Activated T-cell treated with anti-CD3 and anti-CD28 coated beads, Interleukin-2, amount 50 U/mL, for 72 hours (primary cell): Measurements from ENCODE around the gene ABTB2. TPM values are rescaled to one million over a fixed set of nuclear protein-coding genes. Genes with fewer than 3 reads are reported as not detected.
A peak's percentile ranks its signal among the peaks of the same experiment; 100 is the strongest.

ENCODE experiments used
- ATAC-seq, 2 donors: fragments of 150-1000 bp; cut with Tn5 transposase; replicated peaks in 1 of 2; 2 replicates each; pipeline ENCODE4 v1.10.0; 2021; ENCODE audit warnings: moderate library complexity in 2 of 2, mild to moderate bottlenecking in 1 of 2
- DNase-seq, 2 donors: peaks; one replicate each; pipeline ENCODE4 v3.0.0; 2021 to 2022; ENCODE audit warnings: mixed read lengths in 1 of 2
- H3K27ac Mint-ChIP-seq: one replicate; pipeline ENCODE4 v1.8.0; 2022; ENCODE audit warnings: mild to moderate bottlenecking, moderate library complexity, mixed read lengths
- H3K27me3 Mint-ChIP-seq: one replicate; pipeline ENCODE4 v1.8.0; 2022; ENCODE audit warnings: low read depth, mixed read lengths
- H3K36me3 Mint-ChIP-seq, 2 donors: one replicate each; pipeline ENCODE4 v1.8.0; 2022; ENCODE audit warnings: mixed read lengths in 2 of 2, mild to moderate bottlenecking in 1 of 2; ENCODE audit not compliant: insufficient read depth in 2 of 2
- H3K4me1 Mint-ChIP-seq: one replicate; pipeline ENCODE4 v1.8.0; 2022; ENCODE audit warnings: low read depth, mixed read lengths
- H3K4me3 Mint-ChIP-seq, 2 donors: one replicate each; pipeline ENCODE4 v1.8.0; 2022; ENCODE audit warnings: mild to moderate bottlenecking in 2 of 2, mixed read lengths in 2 of 2, moderate library complexity in 2 of 2
- H3K9me3 Mint-ChIP-seq, 2 donors: one replicate each; pipeline ENCODE4 v1.8.0; 2022; ENCODE audit warnings: mixed read lengths in 2 of 2
- total RNA-seq, 2 donors: library from RNA; stranded (reverse); gene quantifications; one replicate each; pipeline ENCODE4 v1.2.3, GENCODE V29; 2022

The ABTB2 gene
- total RNA-seq, 2 donors from 2014 or later: 2.2 to 5.6 TPM

DNA sequence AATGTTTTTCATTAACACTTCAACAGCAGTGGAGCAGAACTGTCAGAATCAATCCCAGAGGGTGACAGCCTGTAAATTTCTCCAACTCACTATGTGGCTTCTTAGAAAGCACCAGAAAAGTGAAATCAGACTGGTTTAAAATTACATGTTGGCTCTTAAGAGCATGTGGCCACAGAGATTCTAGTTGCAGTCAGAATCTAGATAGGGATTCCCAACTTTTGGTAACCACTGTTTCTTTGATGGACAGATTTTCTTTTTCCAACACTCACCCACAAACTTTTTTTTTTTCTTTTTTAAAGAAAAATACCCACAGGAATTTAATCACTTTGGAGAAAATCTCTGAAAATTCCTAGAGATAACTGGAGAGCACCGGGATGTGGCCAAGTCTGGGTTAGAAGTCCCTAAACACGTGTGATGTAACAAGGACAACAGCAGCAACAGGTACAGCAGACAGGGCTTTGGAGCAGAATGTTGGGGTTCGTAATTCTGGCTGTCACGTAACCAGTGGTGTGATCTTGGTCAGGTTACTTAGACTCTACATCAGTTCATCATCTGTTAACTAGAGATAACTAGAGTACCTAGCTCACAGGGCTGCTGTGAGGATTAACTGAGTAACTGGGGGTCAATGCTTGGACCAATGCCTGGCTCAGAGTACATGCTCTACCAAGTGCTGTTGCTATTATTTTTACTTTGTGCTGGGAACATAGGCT, 152.3 kb downstream of the ABTB2 start:
- no peak overlapping the region for H3K27ac Mint-ChIP-seq
- H3K4me3 Mint-ChIP-seq: no peak overlapping the region
- ATAC-seq (no peak), DNase-seq (no peak)
- H3K27me3 Mint-ChIP-seq: peaks cover 13% of the 10 kb centered on the region
- no peaks in the 10 kb centered on the region for H3K9me3 Mint-ChIP-seq
- peaks cover 0 to 2% of the 10 kb centered on the region in 2 donors for H3K36me3 Mint-ChIP-seq
- H3K4me1 Mint-ChIP-seq: peaks cover 43% of the 10 kb centered on the region

DNA sequence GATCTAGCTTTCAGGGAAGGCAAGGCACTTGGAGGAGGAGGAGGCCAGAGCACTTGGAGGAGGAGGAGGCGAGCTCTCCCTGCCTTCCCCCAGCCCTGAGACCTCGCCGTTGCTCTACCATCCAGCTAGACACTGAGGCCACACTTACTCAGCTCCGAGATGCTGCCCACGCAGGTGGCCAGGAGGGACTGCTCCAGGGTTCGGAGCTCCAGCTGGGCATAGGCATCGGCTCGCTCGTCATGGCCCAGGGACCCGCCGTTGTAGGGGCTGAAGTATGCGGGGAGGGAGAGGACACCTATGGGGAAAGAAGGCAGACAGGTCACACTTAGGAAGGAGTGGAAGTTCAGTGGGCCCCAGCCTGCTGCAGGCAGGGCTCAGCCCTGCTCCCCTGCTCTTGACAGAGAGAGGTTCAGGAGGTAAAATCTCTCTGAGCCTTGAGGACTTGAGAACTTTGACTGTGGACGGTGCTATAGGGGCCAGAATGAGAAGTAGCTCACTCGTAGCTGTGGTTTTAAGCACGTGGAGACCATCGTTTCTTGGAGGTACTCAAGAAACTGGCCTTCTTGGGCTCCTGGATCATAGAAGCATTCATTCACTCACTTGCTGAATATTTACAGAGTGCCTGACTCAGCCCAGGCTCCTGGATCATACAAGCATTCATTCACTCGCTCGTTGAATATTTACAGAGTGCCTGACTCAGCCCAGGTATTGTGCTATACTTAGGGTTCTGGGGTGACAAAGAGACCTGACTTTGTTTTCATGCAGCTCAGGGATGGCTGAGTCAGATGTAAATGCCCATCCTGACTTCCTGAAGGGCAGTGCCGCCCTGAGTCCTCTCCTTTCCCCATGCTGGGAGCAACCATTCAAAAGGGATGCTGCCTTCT, 153.2 kb downstream of the ABTB2 start:
- H3K4me1 Mint-ChIP-seq: peaks cover 43% of the 10 kb centered on the region
- no peak overlapping the region for H3K27ac Mint-ChIP-seq
- H3K27me3 Mint-ChIP-seq: peaks cover 13% of the 10 kb centered on the region
- H3K9me3 Mint-ChIP-seq: no peaks in the 10 kb centered on the region
- no peak overlapping the region for H3K4me3 Mint-ChIP-seq
- ATAC-seq: peak in 1 of 2 donors; percentile 56
- DNase-seq: no peak
- peaks cover 0 to 2% of the 10 kb centered on the region in 2 donors for H3K36me3 Mint-ChIP-seq

- peaks cover 45% of the 10 kb centered on the region for H3K4me1 Mint-ChIP-seq
- H3K4me3 Mint-ChIP-seq: no peak overlapping the region
- no peaks in the 10 kb centered on the region for H3K9me3 Mint-ChIP-seq
- ATAC-seq: peak in 1 of 2 donors; percentile 51
- DNase-seq: no peak
- peaks cover 18% of the 10 kb centered on the region for H3K27me3 Mint-ChIP-seq
- H3K27ac Mint-ChIP-seq: no peak overlapping the region
- peaks cover 0 to 2% of the 10 kb centered on the region in 2 donors for H3K36me3 Mint-ChIP-seq
Observed at GRCh38 chr11:34203377-34203871, 154.4 kb downstream of the ABTB2 start.

GRCh38 chr11:34201129-34201528, 156.7 kb downstream of the ABTB2 start:
- Mint-ChIP-seq H3K4me1 (peaks cover 30% of the 10 kb centered on the region), H3K9me3 (no peaks in the 10 kb centered on the region), H3K27me3 (peaks cover 12% of the 10 kb centered on the region), H3K36me3 (peaks cover 0 to 2% of the 10 kb centered on the region in 2 donors), H3K27ac (no peak overlapping the region), H3K4me3 (no peak overlapping the region)
- DNase-seq (no peak), ATAC-seq (no peak)

DNA sequence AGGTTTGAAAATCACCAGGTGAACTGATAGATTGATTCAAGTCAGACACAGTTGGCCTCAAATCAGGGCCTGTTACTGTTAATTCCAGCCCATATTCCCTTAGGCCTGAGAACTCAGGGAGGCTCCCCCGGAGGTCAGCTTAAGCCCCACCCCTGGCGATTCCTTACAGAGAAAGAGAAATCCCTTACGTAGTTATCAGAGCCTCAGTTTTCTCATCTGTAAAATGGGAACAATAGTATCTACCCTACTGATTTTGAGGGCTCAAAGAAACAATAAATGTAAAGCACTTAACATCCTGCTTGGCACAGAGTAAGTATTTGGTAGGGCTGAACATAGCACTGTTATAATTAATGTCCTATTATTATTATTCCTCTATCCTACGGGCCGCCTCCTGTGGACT, 158.3 kb downstream of the ABTB2 start:
- Mint-ChIP-seq H3K9me3 (no peaks in the 10 kb centered on the region), H3K36me3 (peaks cover 0 to 2% of the 10 kb centered on the region in 2 donors), H3K27ac (no peak overlapping the region), H3K4me1 (peaks cover 30% of the 10 kb centered on the region), H3K27me3 (peaks cover 12% of the 10 kb centered on the region), H3K4me3 (no peak overlapping the region)
- DNase-seq (no peak), ATAC-seq (no peak)

DNA sequence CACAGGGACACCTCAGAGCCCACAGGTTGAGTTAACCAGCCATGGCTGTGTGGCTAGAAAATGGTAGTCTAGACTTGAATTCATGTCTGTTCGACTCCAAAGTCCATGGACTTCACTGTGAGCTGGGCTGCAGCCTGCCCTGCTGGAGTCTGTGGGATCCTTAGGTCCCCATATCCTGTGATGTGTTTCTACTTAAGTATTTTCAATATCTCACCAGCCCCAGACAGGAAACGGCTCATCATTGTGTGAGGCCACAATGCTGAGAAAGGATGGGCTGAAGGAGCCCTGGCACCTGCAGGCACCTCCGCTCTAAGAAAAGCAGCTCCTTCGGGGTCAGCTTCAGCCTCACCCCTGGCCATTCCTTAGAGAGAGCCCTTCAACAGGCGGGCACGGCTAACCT, 159.3 kb downstream of the ABTB2 start:
- H3K9me3 Mint-ChIP-seq: no peaks in the 10 kb centered on the region
- H3K4me1 Mint-ChIP-seq: peaks cover 31% of the 10 kb centered on the region
- H3K27me3 Mint-ChIP-seq: peaks cover 16% of the 10 kb centered on the region
- peaks cover 0 to 2% of the 10 kb centered on the region in 2 donors for H3K36me3 Mint-ChIP-seq
- ATAC-seq (peak in 1 of 2 donors; percentile 56), DNase-seq (no peak)
- H3K4me3 Mint-ChIP-seq: no peak overlapping the region
- H3K27ac Mint-ChIP-seq: no peak overlapping the region

DNA sequence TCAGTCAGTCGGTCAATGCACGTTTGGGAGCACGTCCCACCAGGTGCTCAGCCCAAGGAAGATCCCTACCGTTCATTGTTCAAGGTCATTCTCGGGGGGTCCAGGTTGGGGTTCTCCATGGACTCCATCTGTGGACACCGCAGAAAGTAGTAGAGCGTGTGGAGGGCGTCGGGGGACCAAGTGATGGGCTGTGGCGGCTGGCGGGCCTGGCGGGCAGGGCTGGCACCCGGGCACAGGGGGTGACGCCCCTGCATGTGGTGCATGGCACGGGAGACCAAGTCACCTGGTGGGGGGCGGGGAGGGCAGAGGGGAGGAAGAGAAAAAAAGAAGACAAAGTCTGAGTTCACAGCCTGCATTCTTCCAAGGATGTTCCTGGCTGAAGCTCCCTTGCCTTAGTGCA, 160.6 kb downstream of the ABTB2 start:
- no peaks in the 10 kb centered on the region for H3K9me3 Mint-ChIP-seq
- no peak overlapping the region for H3K27ac Mint-ChIP-seq
- peaks cover 30% of the 10 kb centered on the region for H3K4me1 Mint-ChIP-seq
- peaks cover 0 to 1% of the 10 kb centered on the region in 2 donors for H3K36me3 Mint-ChIP-seq
- ATAC-seq (no peak), DNase-seq (no peak)
- no peak overlapping the region for H3K4me3 Mint-ChIP-seq
- peaks cover 13% of the 10 kb centered on the region for H3K27me3 Mint-ChIP-seq

DNA sequence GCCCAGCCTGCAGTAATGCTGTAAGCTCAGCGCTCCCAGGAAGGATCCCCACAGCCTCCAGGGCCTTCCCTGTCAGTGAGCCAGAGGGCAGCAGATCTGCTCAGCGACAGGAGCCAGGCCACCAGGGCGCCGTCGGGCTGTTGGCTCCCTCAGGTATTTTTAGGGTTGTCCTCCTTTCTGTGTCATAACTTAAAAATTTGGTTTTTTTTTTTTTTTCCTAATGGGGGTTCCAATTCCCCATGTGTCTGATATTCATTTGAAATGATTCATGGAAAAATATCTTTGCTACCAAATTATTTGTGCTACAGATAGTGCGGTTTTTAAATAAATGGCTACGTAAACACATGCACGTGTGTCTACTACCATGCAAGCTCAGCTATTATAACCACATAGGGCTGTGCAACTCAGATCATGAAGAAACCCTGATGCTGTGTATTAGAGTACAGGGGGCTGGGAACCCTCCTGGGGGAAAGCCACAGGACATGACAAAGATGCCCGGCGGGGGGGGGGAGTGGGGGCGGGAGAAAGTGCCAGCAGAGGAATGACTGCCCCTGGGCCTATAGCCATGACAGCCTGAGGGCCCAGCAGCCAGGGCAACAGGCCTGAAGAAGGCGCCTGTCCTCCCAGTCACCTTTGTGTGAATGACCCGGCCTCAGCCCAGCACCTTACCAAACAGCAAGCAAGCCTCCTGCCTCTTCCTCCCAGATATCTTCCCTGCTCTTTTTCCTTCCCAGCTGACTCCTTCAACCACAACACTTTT, 163.1 kb downstream of the ABTB2 start:
- Mint-ChIP-seq H3K9me3 (no peaks in the 10 kb centered on the region), H3K27me3 (peaks cover 10% of the 10 kb centered on the region), H3K4me3 (no peak overlapping the region), H3K27ac (no peak overlapping the region), H3K36me3 (no peaks in the 10 kb centered on the region), H3K4me1 (peaks cover 24% of the 10 kb centered on the region)
- ATAC-seq: no peak
- DNase-seq: no peak

- DNase-seq: peak; percentile 40 to 41
- Mint-ChIP-seq H3K27me3 (peaks cover 23% of the 10 kb centered on the region), H3K4me3 (peak overlapping the region in 1 of 2 donors; percentile 7), H3K27ac (no peak overlapping the region), H3K9me3 (no peaks in the 10 kb centered on the region), H3K36me3 (no peaks in the 10 kb centered on the region), H3K4me1 (peaks cover 21% of the 10 kb centered on the region)
- ATAC-seq: peak; percentile 93 to 97
Observed at GRCh38 chr11:34192481-34193401, 165.1 kb downstream of the ABTB2 start.

GRCh38 chr11:34191578-34191977, 166.2 kb downstream of the ABTB2 start:
- peaks cover 21% of the 10 kb centered on the region for H3K4me1 Mint-ChIP-seq

GRCh38 chr11:34190192-34191139, 167.3 kb downstream of the ABTB2 start:
- no peak for DNase-seq
- H3K27ac Mint-ChIP-seq: no peak overlapping the region
- peaks cover 21% of the 10 kb centered on the region for H3K4me1 Mint-ChIP-seq
- no peak for ATAC-seq
- no peaks in the 10 kb centered on the region for H3K9me3 Mint-ChIP-seq
- no peak overlapping the region for H3K4me3 Mint-ChIP-seq
- H3K27me3 Mint-ChIP-seq: peaks cover 23% of the 10 kb centered on the region
- H3K36me3 Mint-ChIP-seq: no peaks in the 10 kb centered on the region

More at GRCh38 chr11:34191578-34191977, 166.2 kb downstream of the ABTB2 start:
- Mint-ChIP-seq H3K27me3 (peaks cover 23% of the 10 kb centered on the region), H3K4me3 (no peak overlapping the region), H3K27ac (no peak overlapping the region), H3K9me3 (no peaks in the 10 kb centered on the region), H3K36me3 (no peaks in the 10 kb centered on the region)
- DNase-seq (no peak), ATAC-seq (no peak)
